ENCODE measurements around the gene ELOVL5. TPM values are rescaled to one million over a fixed set of nuclear protein-coding genes. Genes with fewer than 3 reads are reported as not detected.

ELOVL5 gene
- total RNA-seq, 1 experiment from 2014 or later, result 218 TPM

DNA sequence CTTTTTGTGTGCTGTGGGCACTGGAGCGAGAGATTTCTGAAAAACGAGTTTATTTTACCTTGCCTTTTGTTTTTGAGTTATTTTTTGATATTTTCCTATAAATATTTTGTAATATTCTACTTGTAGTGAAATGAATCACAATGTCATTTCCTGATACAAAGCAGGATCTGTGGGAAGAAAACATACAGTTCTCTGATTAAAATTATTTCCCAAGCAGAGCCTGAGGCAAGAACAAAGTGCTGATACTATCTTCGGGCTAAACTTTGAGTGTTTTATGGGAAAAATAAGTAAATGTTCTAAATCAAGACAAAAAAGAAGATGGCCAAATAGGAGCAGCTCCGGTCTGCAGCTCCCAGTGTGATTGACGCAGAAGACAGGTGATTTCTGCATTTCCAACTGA lies 33.7 kb upstream of the ELOVL5 start:
- POLR2A ChIA-PET, result no interaction called here
- DNase-seq (ENCODE audit: low read depth, low spot score) (no peak), ATAC-seq (no peak)
- no peaks in the 10 kb centered on the region for H3K9me3 ChIP-seq (ENCODE audit: control insufficient read depth, insufficient read depth, low read depth, low read length)
- no peak overlapping the region for H3K4me3 ChIP-seq (ENCODE audit: low read depth in 2 of 2, low read length in 2 of 2)
- H3K27ac ChIP-seq (ENCODE audit: low read length), result no peak overlapping the region
- H3K27me3 ChIP-seq (ENCODE audit: control insufficient read depth, insufficient read depth, low read length), result no peaks in the 10 kb centered on the region
- H3K4me1 ChIP-seq (ENCODE audit: control insufficient read depth, insufficient read depth, low read length), result no peaks in the 10 kb centered on the region
- H3K36me3 ChIP-seq (ENCODE audit: control insufficient read depth, insufficient read depth, low read length), result no peaks in the 10 kb centered on the region
- CTCF ChIA-PET, result no interaction called here
- in situ Hi-C loops (cut with HindIII; ENCODE audit: low pct_unique_long_range_greater_than_20kb, low sequenced_read_pairs) (no loop called here), intact Hi-C loops (cut with micrococcal nuclease; ENCODE audit: unreplicated experiment) (no loop called here)
- no TSS peak for BruUV-seq (replicated peaks)
- TF ChIP-seq, protein P1, sequence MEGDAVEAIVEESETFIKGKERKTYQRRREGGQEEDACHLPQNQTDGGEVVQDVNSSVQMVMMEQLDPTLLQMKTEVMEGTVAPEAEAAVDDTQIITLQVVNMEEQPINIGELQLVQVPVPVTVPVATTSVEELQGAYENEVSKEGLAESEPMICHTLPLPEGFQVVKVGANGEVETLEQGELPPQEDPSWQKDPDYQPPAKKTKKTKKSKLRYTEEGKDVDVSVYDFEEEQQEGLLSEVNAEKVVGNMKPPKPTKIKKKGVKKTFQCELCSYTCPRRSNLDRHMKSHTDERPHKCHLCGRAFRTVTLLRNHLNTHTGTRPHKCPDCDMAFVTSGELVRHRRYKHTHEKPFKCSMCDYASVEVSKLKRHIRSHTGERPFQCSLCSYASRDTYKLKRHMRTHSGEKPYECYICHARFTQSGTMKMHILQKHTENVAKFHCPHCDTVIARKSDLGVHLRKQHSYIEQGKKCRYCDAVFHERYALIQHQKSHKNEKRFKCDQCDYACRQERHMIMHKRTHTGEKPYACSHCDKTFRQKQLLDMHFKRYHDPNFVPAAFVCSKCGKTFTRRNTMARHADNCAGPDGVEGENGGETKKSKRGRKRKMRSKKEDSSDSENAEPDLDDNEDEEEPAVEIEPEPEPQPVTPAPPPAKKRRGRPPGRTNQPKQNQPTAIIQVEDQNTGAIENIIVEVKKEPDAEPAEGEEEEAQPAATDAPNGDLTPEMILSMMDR (IDR thresholded peaks at IDR 0.05), result no peak
- TF ChIP-seq POLR2AphosphoS5 (IDR thresholded peaks at IDR 0.05; ENCODE audit: low read depth, low read length) (no peak), SIN3A (IDR thresholded peaks at IDR 0.05; ENCODE audit: borderline replicate concordance, insufficient read depth, low read depth, low read length) (no peak), TCF7L2 (IDR thresholded peaks at IDR 0.05; ENCODE audit: low read depth, low read length) (no peak)
- TF ChIP-seq, protein P2, sequence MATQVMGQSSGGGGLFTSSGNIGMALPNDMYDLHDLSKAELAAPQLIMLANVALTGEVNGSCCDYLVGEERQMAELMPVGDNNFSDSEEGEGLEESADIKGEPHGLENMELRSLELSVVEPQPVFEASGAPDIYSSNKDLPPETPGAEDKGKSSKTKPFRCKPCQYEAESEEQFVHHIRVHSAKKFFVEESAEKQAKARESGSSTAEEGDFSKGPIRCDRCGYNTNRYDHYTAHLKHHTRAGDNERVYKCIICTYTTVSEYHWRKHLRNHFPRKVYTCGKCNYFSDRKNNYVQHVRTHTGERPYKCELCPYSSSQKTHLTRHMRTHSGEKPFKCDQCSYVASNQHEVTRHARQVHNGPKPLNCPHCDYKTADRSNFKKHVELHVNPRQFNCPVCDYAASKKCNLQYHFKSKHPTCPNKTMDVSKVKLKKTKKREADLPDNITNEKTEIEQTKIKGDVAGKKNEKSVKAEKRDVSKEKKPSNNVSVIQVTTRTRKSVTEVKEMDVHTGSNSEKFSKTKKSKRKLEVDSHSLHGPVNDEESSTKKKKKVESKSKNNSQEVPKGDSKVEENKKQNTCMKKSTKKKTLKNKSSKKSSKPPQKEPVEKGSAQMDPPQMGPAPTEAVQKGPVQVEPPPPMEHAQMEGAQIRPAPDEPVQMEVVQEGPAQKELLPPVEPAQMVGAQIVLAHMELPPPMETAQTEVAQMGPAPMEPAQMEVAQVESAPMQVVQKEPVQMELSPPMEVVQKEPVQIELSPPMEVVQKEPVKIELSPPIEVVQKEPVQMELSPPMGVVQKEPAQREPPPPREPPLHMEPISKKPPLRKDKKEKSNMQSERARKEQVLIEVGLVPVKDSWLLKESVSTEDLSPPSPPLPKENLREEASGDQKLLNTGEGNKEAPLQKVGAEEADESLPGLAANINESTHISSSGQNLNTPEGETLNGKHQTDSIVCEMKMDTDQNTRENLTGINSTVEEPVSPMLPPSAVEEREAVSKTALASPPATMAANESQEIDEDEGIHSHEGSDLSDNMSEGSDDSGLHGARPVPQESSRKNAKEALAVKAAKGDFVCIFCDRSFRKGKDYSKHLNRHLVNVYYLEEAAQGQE (IDR thresholded peaks at IDR 0.05; ENCODE audit: insufficient read depth in 1 of 2, low read depth in 2 of 2, low read length in 1 of 2), result no peak

DNA sequence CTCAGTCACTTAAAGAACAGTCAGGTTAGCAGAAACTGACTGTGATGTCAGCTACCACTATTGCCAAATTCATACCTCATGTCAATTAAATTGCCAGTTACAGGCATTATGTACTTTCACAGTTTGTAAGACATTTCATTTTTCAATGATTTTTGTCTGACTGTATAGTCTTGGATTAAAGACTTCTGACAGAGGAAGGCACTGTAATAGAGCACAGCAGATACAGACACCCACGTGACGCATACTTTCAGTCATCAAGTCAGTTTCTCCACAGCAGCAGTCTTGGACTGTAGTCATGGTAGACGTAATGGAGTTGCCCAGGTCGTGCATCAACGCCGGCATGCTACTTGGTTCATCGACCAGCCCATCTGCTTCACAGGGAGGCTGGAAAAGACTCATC lies 29.5 kb upstream of the ELOVL5 start:
- no peak for DNase-seq (ENCODE audit: low read depth, low spot score)
- H3K36me3 ChIP-seq (ENCODE audit: control insufficient read depth, insufficient read depth, low read length), result no peaks in the 10 kb centered on the region
- no peak overlapping the region for H3K27ac ChIP-seq (ENCODE audit: low read length)
- H3K27me3 ChIP-seq (ENCODE audit: control insufficient read depth, insufficient read depth, low read length), result no peaks in the 10 kb centered on the region
- no peaks in the 10 kb centered on the region for H3K9me3 ChIP-seq (ENCODE audit: control insufficient read depth, insufficient read depth, low read depth, low read length)
- H3K4me1 ChIP-seq (ENCODE audit: control insufficient read depth, insufficient read depth, low read length), result no peaks in the 10 kb centered on the region
- no peak for TF ChIP-seq TCF7L2 (IDR thresholded peaks at IDR 0.05; ENCODE audit: low read depth, low read length)
- TF ChIP-seq, protein P1 (IDR thresholded peaks at IDR 0.05), result no peak
- TF ChIP-seq, protein P2 (IDR thresholded peaks at IDR 0.05; ENCODE audit: insufficient read depth in 1 of 2, low read depth in 2 of 2, low read length in 1 of 2), result no peak
- no peak for TF ChIP-seq POLR2AphosphoS5 (IDR thresholded peaks at IDR 0.05; ENCODE audit: low read depth, low read length)
- TF ChIP-seq SIN3A (IDR thresholded peaks at IDR 0.05; ENCODE audit: borderline replicate concordance, insufficient read depth, low read depth, low read length), result no peak
- BruUV-seq (replicated peaks), result no TSS peak
- in situ Hi-C loops (cut with HindIII; ENCODE audit: low pct_unique_long_range_greater_than_20kb, low sequenced_read_pairs) (no loop called here), intact Hi-C loops (cut with micrococcal nuclease; ENCODE audit: unreplicated experiment) (no loop called here)
- no peak overlapping the region for H3K4me3 ChIP-seq (ENCODE audit: low read depth in 2 of 2, low read length in 2 of 2)
- ChIA-PET CTCF (no interaction called here), POLR2A (no interaction called here)
- no peak for ATAC-seq
